Adrenal gland (tissue), 12 donors: ENCODE measurements around the gene MFAP3. TPM values are rescaled to one million over a fixed set of nuclear protein-coding genes. Genes with fewer than 3 reads are reported as not detected.

Experiments
- DNase-seq, 7 donors: peaks; one replicate each; pipeline ENCODE4 v3.0.0-alpha.2; 2019 to 2020
- H3K27ac ChIP-seq, 5 donors: fragments of 200-600 bp; sonication (generic) in 4 of 5; 1 replicate in 3 of 5; 2 replicates in 2 of 5; pipeline versions ENCODE4 v1.5.1 to v1.8.0; 2016 to 2020; ENCODE audit warnings: mild to moderate bottlenecking in 1 of 5
- H3K27me3 ChIP-seq: fragments of 200-600 bp; 2 replicates; pipeline ENCODE4 v1.8.0; 2021
- H3K36me3 ChIP-seq, 2 donors: fragments of 200-600 bp; replicated peaks in 1 of 2; 1 replicate in 1 of 2; 2 replicates in 1 of 2; pipeline versions ENCODE4 v1.5.1 to v1.8.0; 2018 to 2022
- H3K4me1 ChIP-seq, 2 donors: fragments of 200-600 bp; replicated peaks in 1 of 2; 1 replicate in 1 of 2; 2 replicates in 1 of 2; pipeline versions ENCODE4 v1.5.1 to v1.8.0; 2018 to 2021
- H3K4me3 ChIP-seq, 4 donors: fragments of 200-600 bp; sonication (generic) in 3 of 4; one replicate each; pipeline ENCODE4 v1.5.1; 2016 to 2018
- H3K9me3 ChIP-seq, 3 donors: fragments of 200-600 bp; sonication (generic) in 1 of 3; replicated peaks in 1 of 3; 1 replicate in 2 of 3; 2 replicates in 1 of 3; pipeline versions ENCODE4 v1.5.1 to v1.8.0; 2016 to 2021
- POLR2A ChIP-seq, 2 donors: fragments of 450-650 bp; IDR thresholded peaks; one replicate each; pipeline ENCODE4 v1.6.1; 2017; ENCODE audit warnings: antibody characterized with exemption in 2 of 2, mild to moderate bottlenecking in 2 of 2, moderate library complexity in 1 of 2
- WGBS, 4 donors: extraction: QIAGEN DNeasy Blood & Tissue Kit in 2 of 4; methylation state at CpG; one replicate each; pipeline versions ENCODE4 v1.1.5 to v1.1.7; 2013 to 2017; 5-methylcytosine and 5-hydroxymethylcytosine counted together
- intact Hi-C, 2 donors: fragments of 100-400 bp; cut with DNase I; formaldehyde crosslinking; loops; one replicate each; pipeline versions ENCODE4 v1.14.1 to v1.15.0; 2022 to 2023
- polyA plus RNA-seq, 3 donors: library from polyadenylated mRNA; stranded (reverse); fragments of 200-250 nt in 2 of 3; fragments of 350-450 nt in 1 of 3; fragmentation: Illumina TruSeq in 1 of 3; extraction: RNeasy Lipid Tissue Mini Kit (QIAGEN cat#74804) in 1 of 3; gene quantifications; one replicate each; pipeline ENCODE4 v1.2.3, GENCODE V29; 2013 to 2014
- total RNA-seq, 9 donors: library from RNA; depleted of rRNA in 4 of 9; stranded (reverse); fragments of >200 nt in 4 of 9; fragments of 120-200 nt in 1 of 9; fragmentation: NEBNext Ultra II Directional in 1 of 9; extraction: Animal tissue kit (Norgen Biotek cat#: 25700) in 1 of 9; gene quantifications; one replicate each; pipeline versions ENCODE4 v1.1.0 to v1.2.4, GENCODE V29; 2013 to 2023
- TF ChIP-seq, protein P1 (sequence below), 6 experiments: fragments of 450-650 bp in 4 of 6; fragments of 200-600 bp in 2 of 6; sonication (generic) in 1 of 6; IDR thresholded peaks; 1 replicate in 5 of 6; 2 replicates in 1 of 6; pipeline versions ENCODE4 v1.5.1 to v1.8.0; 2016 to 2021; ENCODE audit warnings: antibody characterized with exemption in 6 of 6, mild to moderate bottlenecking in 2 of 6, moderate library complexity in 1 of 6
- donor health status: healthy with polysubstance abuse.
- donor health status: Bipolar disorder and iron deficiency.
- donor health status: DM: yes; HTN: yes; CAD: no.
- donor health status: DM: no; HTN: no; CAD: no.
- donor health status: DM: no; HTN: no; CAD: no.
- donor health status: DM: yes; HTN: yes; CAD: no.

MFAP3 gene
- total and polyA plus RNA-seq, 12 donors: 1.4 to 55.4 (median 29.0) TPM

DNA sequence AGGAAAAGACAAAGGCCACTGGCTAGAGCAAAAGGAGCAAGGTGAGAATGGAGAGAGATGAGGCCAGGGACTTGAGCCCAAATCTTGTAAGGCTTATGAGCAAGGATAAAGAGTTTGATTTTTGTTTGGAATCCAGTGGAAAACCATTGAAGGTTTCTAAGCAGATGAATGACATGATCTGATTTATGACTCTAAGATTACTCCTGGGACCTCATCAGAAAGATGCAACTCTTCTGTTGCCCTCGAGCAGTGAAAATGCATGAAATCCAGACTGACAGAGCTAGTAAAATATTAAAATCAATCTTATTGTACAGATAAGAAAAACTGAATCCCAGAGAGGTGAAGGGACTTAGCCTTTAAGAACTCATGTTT lies 677 bp downstream of the MFAP3 start:
- DNase-seq: no peak
- H3K4me3 ChIP-seq: peak overlapping the region; percentile 33 to 91 (median 70)
- no peaks in the 10 kb centered on the region for H3K9me3 ChIP-seq
- WGBS, 4 donors: 23 to 61% (median 41%) methylated on average over 1 of the region's 1 CpG
- H3K27me3 ChIP-seq: no peaks in the 10 kb centered on the region
- TF ChIP-seq, protein P1, sequence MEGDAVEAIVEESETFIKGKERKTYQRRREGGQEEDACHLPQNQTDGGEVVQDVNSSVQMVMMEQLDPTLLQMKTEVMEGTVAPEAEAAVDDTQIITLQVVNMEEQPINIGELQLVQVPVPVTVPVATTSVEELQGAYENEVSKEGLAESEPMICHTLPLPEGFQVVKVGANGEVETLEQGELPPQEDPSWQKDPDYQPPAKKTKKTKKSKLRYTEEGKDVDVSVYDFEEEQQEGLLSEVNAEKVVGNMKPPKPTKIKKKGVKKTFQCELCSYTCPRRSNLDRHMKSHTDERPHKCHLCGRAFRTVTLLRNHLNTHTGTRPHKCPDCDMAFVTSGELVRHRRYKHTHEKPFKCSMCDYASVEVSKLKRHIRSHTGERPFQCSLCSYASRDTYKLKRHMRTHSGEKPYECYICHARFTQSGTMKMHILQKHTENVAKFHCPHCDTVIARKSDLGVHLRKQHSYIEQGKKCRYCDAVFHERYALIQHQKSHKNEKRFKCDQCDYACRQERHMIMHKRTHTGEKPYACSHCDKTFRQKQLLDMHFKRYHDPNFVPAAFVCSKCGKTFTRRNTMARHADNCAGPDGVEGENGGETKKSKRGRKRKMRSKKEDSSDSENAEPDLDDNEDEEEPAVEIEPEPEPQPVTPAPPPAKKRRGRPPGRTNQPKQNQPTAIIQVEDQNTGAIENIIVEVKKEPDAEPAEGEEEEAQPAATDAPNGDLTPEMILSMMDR (IDR thresholded peaks at IDR 0.05): no peak
- TF ChIP-seq POLR2A (IDR thresholded peaks at IDR 0.05): no peak
- intact Hi-C loops: no loop called here
- H3K36me3 ChIP-seq: no peaks in the 10 kb centered on the region
- peaks cover 12 to 52% of the 10 kb centered on the region in 2 donors for H3K4me1 ChIP-seq
- peak overlapping the region in 2 of 5 donors; percentile 84 to 91 for H3K27ac ChIP-seq

- peaks cover 12 to 43% of the 10 kb centered on the region in 2 donors for H3K4me1 ChIP-seq
- H3K4me3 ChIP-seq: no peak overlapping the region
- intact Hi-C loops: no loop called here
- no peaks in the 10 kb centered on the region for H3K9me3 ChIP-seq
- no peaks in the 10 kb centered on the region for H3K36me3 ChIP-seq
- TF ChIP-seq, protein P1 (IDR thresholded peaks at IDR 0.05): no peak
- H3K27ac ChIP-seq: peak overlapping the region in 2 of 5 donors; percentile 5 to 15
- WGBS, 4 donors: 52 to 58% (median 54%) methylated on average over 2 of the region's 2 CpGs
- H3K27me3 ChIP-seq: no peaks in the 10 kb centered on the region
- DNase-seq: no peak
These were observed 4.0 kb downstream of the MFAP3 start for GRCh38 chr5:154042766-154043165.

- H3K36me3 ChIP-seq: no peaks in the 10 kb centered on the region
- no peak overlapping the region for H3K4me3 ChIP-seq
- H3K4me1 ChIP-seq: peaks cover 12 to 40% of the 10 kb centered on the region in 2 donors
- DNase-seq: no peak
- intact Hi-C loops: no loop called here
- no peaks in the 10 kb centered on the region for H3K9me3 ChIP-seq
- H3K27ac ChIP-seq: no peak overlapping the region
- H3K27me3 ChIP-seq: no peaks in the 10 kb centered on the region
- WGBS, 4 donors: 68 to 83% (median 73%) methylated on average over 3 of the region's 3 CpGs
- TF ChIP-seq, protein P1 (IDR thresholded peaks at IDR 0.05): no peak
- no peak for TF ChIP-seq POLR2A (IDR thresholded peaks at IDR 0.05)
These were observed 5.3 kb downstream of the MFAP3 start for GRCh38 chr5:154044099-154044498.

DNA sequence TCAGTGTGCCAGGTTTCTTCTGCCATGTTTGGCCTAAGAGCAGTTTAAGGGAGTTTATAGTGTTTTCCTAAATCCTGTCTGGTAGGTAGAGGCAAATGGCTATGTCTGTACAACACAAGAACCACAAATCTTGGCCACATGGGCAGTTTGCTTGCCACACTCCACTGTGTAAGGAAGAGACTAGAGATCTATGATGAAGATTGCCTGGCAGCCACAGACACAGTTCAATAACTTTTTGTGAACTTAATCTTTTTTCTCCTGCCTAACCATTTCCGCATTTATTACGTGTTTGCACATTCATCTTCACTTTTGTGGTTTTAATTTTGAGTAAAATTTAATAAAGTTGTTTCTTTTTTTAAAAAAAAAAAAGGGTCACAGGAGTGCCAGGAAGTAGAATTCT lies 5.8 kb downstream of the MFAP3 start:
- intact Hi-C loops: no loop called here
- WGBS, 4 donors: 90 to 100% (median 96%) methylated on average over 2 of the region's 2 CpGs
- DNase-seq: no peak
- peaks cover 8 to 39% of the 10 kb centered on the region in 2 donors for H3K4me1 ChIP-seq
- H3K4me3 ChIP-seq: no peak overlapping the region
- no peak overlapping the region for H3K27ac ChIP-seq
- H3K36me3 ChIP-seq: no peaks in the 10 kb centered on the region
- no peaks in the 10 kb centered on the region for H3K9me3 ChIP-seq
- no peak for TF ChIP-seq POLR2A (IDR thresholded peaks at IDR 0.05)
- TF ChIP-seq, protein P1 (IDR thresholded peaks at IDR 0.05): no peak
- no peaks in the 10 kb centered on the region for H3K27me3 ChIP-seq
